NCI-H2081 treated with DMSO at 0.1 percent for 48 hours (cell line): ENCODE measurements around the gene PILRA.
"Not testable (repeated sequence)": the region's sequence is repeated elsewhere in the genome, so short reads cannot be mapped to it uniquely, and the experiment has no call there.

ENCODE experiments used
- DNase-seq: peaks from one replicate; lab custom pipeline; 2025; lab: John Stamatoyannopoulos, UW

The PILRA gene

DNA sequence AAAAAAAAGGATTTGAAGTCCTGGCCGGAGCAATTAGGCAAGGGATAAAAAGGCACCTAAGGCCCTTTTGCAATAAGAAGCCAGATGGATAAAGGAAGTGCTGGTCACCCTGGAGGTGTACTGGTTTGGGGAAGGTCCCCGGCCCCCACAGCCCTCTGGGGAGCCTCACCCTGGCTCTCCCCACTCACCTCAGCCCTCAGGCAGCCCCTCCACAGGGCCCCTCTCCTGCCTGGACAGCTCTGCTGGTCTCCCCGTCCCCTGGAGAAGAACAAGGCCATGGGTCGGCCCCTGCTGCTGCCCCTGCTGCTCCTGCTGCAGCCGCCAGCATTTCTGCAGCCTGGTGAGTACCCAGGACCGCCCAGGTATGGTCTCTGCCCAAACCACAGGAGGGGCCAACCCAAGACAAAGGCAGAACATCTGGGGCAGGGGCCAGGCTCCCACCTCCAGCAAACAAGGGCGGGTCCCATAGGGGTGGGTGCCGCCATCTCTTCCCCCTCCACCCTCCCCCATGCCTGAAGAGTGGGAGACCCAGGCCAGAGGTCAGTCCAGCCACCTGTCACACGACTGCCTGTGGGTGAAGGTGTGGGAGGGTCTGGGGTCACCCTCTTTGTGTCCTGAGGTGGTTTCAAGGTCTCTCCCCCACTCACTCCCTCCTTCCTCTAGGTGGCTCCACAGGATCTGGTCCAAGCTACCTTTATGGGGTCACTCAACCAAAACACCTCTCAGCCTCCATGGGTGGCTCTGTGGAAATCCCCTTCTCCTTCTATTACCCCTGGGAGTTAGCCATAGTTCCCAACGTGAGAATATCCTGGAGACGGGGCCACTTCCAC lies 15.0 kb upstream of the PILRA start, which contains the start of gene PILRB:
Gene PILRB, plus strand, starts transcription at position 91 of the 830 bp plus-strand sequence. Its CDS starts 186 bp downstream, at position 277.
- no peak for DNase-seq

DNA sequence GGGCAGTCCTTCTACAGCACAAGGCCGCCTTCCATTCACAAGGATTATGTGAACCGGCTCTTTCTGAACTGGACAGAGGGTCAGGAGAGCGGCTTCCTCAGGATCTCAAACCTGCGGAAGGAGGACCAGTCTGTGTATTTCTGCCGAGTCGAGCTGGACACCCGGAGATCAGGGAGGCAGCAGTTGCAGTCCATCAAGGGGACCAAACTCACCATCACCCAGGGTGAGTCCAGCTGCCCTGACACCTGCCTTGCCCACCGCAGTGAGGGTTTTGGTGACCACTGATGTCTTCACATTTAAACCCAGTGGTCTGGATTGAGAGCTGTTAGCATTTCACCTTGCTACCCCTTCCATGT lies 14.5 kb upstream of the PILRA start:
- DNase-seq, result no peak

GRCh38 chr7:100360135-100360854 lies 13.0 kb upstream of the PILRA start:
- DNase-seq, result no peak

- no peak for DNase-seq
Measured at GRCh38 chr7:100363098-100363497, 10.2 kb upstream of the PILRA start.

DNA sequence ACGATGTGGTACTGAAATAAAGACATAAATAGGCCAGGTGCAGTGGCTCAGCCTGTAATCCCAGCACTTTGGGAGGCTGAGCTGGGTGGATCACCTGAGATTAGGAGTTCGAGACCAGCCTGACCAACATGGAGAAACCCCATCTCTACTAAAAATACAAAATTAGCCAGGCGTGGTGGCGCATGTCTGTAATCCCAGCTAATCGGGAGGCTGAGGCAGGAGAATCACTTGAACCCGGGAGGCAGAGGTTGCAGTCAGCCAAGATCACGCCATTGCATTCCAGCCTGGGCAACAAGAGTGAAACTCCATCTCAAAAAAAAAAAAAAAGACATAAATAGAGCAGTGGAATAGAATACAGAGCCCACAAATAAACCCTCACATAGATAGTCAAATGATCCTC lies 9.5 kb upstream of the PILRA start:
- DNase-seq, result not testable (repeated sequence)

GRCh38 chr7:100364480-100364879 lies 8.8 kb upstream of the PILRA start:
- no peak for DNase-seq

DNA sequence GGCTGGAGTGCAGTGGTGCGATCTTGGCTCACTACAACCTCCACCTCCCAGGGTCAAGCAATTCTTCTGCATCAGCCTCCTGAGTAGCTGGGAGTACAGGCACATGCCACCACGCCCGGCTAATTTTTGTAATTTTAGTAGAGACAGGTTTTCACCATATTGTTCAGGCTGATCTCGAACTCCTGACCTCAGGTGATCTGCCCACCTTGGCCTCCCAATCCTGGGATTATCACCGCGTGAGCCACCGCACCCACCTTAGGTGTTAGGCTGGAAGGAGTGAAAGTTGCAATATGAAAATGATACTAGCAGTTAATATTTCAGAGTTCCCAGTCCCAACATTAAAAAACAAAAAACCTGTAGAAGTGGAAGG lies 7.3 kb upstream of the PILRA start:
- not testable (repeated sequence) for DNase-seq

GRCh38 chr7:100366411-100367250 lies 6.7 kb upstream of the PILRA start:
- no peak for DNase-seq

DNA sequence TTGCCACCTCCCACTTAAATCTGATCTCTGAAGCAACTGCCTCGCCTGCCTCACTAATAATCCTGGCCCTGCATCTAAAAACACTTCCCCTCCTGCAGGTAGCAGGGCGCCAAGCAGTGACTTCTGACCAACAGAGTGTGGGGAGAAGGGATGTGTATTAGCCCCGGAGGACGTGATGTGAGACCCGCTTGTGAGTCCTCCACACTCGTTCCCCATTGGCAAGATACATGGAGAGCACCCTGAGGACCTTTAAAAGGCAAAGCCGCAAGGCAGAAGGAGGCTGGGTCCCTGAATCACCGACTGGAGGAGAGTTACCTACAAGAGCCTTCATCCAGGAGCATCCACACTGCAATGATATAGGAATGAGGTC lies 6.1 kb upstream of the PILRA start:
- DNase-seq, result no peak

DNA sequence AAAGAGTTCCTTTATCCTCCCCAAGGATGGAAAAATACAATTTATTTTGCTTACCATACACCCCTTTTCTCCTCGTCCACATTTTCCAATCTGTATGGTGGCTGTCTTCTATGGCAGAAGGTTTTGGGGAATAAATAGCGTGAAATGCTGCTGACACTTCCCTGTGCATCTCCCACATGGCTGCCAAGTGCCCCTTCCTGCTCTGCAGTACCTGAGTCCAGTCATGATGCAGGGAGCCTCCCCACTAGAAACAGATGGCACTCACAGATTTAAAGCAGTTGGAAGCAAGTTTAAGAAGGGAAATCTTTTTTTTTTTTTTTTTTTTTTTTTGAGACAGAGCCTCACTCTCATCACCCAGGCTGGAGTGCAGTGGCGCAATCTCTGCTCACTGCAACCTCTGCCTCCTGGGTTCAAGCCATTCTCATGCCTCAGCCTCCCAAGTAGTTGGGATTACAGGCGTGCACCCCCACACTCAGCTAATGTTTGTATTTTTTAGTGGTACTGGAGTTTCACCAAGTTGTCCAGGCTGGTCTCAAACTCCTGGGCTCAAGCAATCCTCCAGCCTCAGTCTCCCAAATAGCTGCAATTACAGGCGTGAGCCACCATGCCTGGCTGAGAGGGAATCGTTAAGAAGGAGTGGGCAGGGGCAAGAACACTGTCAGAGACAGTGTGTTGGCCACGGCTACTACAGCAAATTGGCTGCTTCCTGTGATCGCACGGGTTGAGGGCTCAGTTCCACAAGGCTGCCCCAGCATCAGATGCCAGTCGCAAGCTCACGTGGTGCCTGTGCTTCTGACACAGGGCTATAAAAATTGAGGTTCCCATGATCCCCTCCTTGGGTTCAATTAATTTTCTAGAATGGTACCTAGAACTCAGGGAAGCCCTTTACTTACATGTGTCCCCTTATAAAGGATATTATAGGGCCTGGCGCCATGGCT lies 5.3 kb upstream of the PILRA start:
- no peak for DNase-seq

DNA sequence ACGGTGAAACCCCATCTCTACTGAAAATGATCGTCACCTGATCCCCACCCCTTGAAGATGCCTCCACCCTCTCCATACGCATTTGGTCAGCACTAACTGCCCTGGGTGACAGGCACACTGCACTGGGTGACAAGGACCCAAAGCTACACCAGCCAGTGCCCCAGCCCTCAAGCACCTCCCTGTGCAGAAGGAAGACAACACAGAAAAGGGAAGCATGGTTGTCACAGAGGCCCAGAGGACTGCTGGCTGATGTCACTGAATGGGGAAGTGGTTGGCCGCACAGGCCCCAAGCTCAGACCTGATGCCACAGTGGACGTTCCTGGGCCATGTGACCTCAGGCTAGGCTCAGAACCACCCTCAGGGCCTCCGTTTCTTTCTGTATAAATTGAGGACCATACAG lies 4.2 kb upstream of the PILRA start:
- no peak for DNase-seq

DNA sequence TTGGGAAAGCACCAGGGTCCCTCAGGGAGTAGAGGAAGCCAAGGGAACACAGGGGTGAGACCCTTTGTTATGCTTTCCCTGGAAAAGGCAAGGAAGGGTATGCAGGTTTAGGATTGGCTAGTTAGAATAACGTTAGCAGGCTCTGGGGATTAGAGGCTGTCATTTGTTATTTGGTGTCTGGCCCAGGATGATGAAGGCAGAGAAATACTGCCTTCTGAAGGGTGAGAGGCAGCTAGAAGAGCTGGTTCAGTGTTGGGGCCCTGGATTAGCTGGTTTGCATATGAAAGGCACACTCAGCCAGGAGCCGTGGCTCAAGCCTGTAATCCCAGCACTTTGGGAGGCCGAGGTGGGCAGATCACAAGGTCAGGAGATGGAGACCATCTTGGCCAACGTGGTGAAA lies 3.0 kb upstream of the PILRA start:
- DNase-seq, result no peak

DNA sequence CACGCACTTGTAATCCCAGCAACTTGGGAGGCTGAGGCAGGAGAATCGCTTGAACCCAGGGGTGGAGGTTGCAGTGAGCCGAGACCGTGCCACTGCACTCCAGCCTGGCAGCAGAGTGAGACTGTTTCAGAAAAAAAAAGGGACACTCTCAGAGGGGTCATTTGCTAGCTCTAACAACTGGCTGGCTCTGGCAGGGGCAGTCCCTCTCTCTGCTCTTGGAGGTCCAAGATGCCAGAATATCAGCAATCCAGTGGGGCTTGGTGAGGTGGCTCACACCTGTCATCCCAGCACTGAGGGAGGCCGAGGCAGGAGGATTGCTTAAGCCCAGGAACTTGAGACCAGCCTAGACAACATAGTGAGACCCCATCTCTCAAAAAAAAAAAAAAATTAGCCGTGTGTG lies 2.5 kb upstream of the PILRA start:
- DNase-seq, result no peak

DNA sequence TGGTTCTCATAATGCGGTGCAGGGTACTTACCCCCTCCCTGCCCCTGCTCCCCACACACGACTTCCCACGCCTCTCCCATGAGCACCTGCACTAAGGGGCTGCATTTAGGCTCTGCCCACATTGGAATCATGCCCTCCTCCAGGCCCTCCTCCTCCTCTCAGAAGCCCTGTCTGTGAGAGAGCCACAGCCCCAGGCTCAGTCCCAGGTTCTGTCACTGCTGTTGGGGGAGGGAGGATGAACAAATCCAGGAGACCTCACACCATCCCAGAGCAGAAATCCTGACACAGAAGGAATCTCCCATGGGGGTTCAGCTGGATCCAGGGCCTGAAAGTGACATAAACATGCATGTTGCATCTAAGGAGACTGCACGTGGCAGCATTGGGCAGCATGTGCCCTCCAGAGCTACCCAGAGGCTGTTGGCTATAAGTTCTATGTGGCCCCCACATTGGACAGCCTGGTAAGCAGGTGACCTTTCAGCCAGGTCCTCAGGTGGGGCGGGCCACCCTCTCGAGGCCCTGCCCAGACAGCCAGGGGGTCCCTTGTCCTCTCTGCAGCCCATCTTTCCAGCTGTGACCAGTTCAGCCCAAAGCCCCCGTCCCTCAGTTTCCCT lies 1.6 kb upstream of the PILRA start:
- DNase-seq, result no peak

- DNase-seq, result no peak
Measured at GRCh38 chr7:100372256-100372655, 1.0 kb upstream of the PILRA start.

DNA sequence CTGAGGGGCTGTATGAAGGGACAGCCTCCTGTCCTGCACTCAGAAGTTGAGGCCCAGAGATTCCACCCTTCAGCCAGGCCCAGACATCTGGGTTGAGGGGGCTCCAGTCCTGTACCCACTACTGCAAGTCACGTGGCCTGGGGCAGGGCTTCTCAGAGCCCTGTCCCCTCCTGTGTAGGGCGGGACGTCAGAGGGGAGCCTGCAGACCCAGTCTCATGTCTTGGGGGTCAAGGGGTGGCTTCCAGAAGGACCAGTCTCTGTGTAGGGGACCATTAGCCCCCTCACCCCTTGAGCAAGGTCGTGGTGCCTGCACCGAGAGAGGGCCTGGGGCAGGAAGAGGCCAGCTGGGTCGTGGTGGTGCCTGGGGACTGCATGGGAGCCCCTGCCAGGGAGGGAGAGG lies 593 bp upstream of the PILRA start:
- DNase-seq, result no peak

- not testable (repeated sequence) for DNase-seq
Measured at GRCh38 chr7:100373870-100374598, 747 bp downstream of the PILRA start.

GRCh38 chr7:100374601-100375000 lies 1.3 kb downstream of the PILRA start:
- no peak for DNase-seq

- no peak for DNase-seq
Measured at GRCh38 chr7:100376066-100376465, 2.8 kb downstream of the PILRA start.

- DNase-seq, result no peak
Measured at GRCh38 chr7:100378114-100378755, 4.9 kb downstream of the PILRA start.
